Liver (tissue), 9 donors: ENCODE measurements around the gene ACLY. TPM values are rescaled to one million over a fixed set of nuclear protein-coding genes. Genes with fewer than 3 reads are reported as not detected.
"Not testable (repeated sequence)": the region's sequence is repeated elsewhere in the genome, so short reads cannot be mapped to it uniquely, and the experiment has no call there.

Experiments used
- DNase-seq: peaks from one replicate; pipeline ENCODE4 v3.0.0-alpha.2; 2017; ENCODE audit warnings: low spot score
- H3K27ac ChIP-seq, 2 donors: one replicate each; pipeline ENCODE4 v1.7.0; 2013; ENCODE audit warnings: inconsistent platforms in 2 of 2, low read length in 2 of 2, control low read depth in 1 of 2, low read depth in 1 of 2, mild to moderate bottlenecking in 1 of 2
- H3K27me3 ChIP-seq, 4 donors: one replicate each; pipeline versions ENCODE4 v1.6.1 to v1.7.0; 2013; ENCODE audit warnings: low read length in 3 of 4, inconsistent platforms in 1 of 4, mild to moderate bottlenecking in 1 of 4, moderate library complexity in 1 of 4; ENCODE audit not compliant: control insufficient read depth in 4 of 4, insufficient read depth in 4 of 4
- H3K36me3 ChIP-seq, 4 donors: one replicate each; pipeline versions ENCODE4 v1.6.1 to v1.7.0; 2013; ENCODE audit warnings: low read length in 3 of 4, mild to moderate bottlenecking in 3 of 4, low read depth in 1 of 4, moderate library complexity in 1 of 4; ENCODE audit not compliant: control insufficient read depth in 4 of 4, insufficient read depth in 3 of 4
- H3K4me1 ChIP-seq, 4 donors: one replicate each; pipeline versions ENCODE4 v1.6.1 to v1.7.0; 2013; ENCODE audit warnings: low read length in 3 of 4, mild to moderate bottlenecking in 3 of 4, moderate library complexity in 1 of 4; ENCODE audit not compliant: control insufficient read depth in 4 of 4, insufficient read depth in 4 of 4
- H3K4me3 ChIP-seq, 3 donors: one replicate each; pipeline versions ENCODE4 v1.6.1 to v1.7.0; 2013; ENCODE audit warnings: low read length in 3 of 3, control low read depth in 1 of 3, low read depth in 1 of 3, mild to moderate bottlenecking in 1 of 3
- H3K9ac ChIP-seq, 2 donors: one replicate each; pipeline ENCODE4 v1.7.0; 2013; ENCODE audit warnings: low read length in 2 of 2, mild to moderate bottlenecking in 2 of 2, moderate library complexity in 2 of 2, control low read depth in 1 of 2, low read depth in 1 of 2
- H3K9me3 ChIP-seq, 4 donors: one replicate each; pipeline versions ENCODE4 v1.6.1 to v1.7.0; 2013; ENCODE audit warnings: low read length in 3 of 4; ENCODE audit not compliant: control insufficient read depth in 4 of 4
- EGR1 ChIP-seq, 2 donors: IDR thresholded peaks; 2 replicates each; pipeline ENCODE4 v1.6.1; 2016 to 2018; ENCODE audit warnings: antibody characterized with exemption in 2 of 2, low read depth in 2 of 2
- FOXA1 ChIP-seq: IDR thresholded peaks from 2 replicates; pipeline ENCODE4 v1.6.1; 2016; ENCODE audit warnings: antibody characterized with exemption
- GABPA ChIP-seq, 2 donors: IDR thresholded peaks in 1 of 2; conservative IDR thresholded peaks in 1 of 2; 2 replicates each; pipeline ENCODE4 v1.6.1; 2016; ENCODE audit warnings: antibody characterized with exemption in 2 of 2, mild to moderate bottlenecking in 1 of 2, moderate library complexity in 1 of 2
- HNF4A ChIP-seq, 2 donors: conservative IDR thresholded peaks; 2 replicates each; pipeline ENCODE4 v1.6.1; 2016; ENCODE audit warnings: antibody characterized with exemption in 2 of 2, mild to moderate bottlenecking in 2 of 2
- HNF4G ChIP-seq: IDR thresholded peaks from 2 replicates; pipeline ENCODE4 v1.6.1; 2016; ENCODE audit warnings: antibody characterized with exemption
- JUND ChIP-seq, 2 donors: IDR thresholded peaks; 2 replicates each; pipeline ENCODE4 v1.6.1; 2016; ENCODE audit warnings: antibody characterized with exemption in 2 of 2
- NR2F2 ChIP-seq: IDR thresholded peaks from 2 replicates; pipeline ENCODE4 v1.6.1; 2016; ENCODE audit warnings: antibody characterized with exemption
- RAD21 ChIP-seq, 2 donors: IDR thresholded peaks; 2 replicates each; pipeline ENCODE4 v1.6.1; 2016; ENCODE audit warnings: antibody characterized with exemption in 2 of 2, mild to moderate bottlenecking in 2 of 2
- RXRA ChIP-seq, 2 donors: IDR thresholded peaks; 2 replicates each; pipeline ENCODE4 v1.6.1; 2017 to 2018; ENCODE audit warnings: antibody characterized with exemption in 2 of 2, mild to moderate bottlenecking in 1 of 2
- SP1 ChIP-seq: IDR thresholded peaks from 2 replicates; pipeline ENCODE4 v1.6.1; 2018; ENCODE audit warnings: antibody characterized with exemption, mild to moderate bottlenecking
- YY1 ChIP-seq: IDR thresholded peaks from 2 replicates; pipeline ENCODE4 v1.6.1; 2016; ENCODE audit warnings: antibody characterized with exemption, mild to moderate bottlenecking
- WGBS: extraction: QIAGEN DNeasy Blood & Tissue Kit; methylation state at CpG from one replicate; pipeline ENCODE4 v1.1.7; 2013; 5-methylcytosine and 5-hydroxymethylcytosine counted together
- polyA plus RNA-seq, 2 donors: library from polyadenylated mRNA; stranded (reverse) in 1 of 2; unstranded in 1 of 2; fragments of 200-250 nt in 1 of 2; fragments of >200 nt in 1 of 2; fragmentation: Nextera tagmentation in 1 of 2; extraction: Ambion mirVana in 1 of 2; gene quantifications; one replicate each; pipeline versions ENCODE4 v1.2.1 to v1.2.3, GENCODE V29; 2013 to 2015
- total RNA-seq, 2 donors: library from RNA; depleted of rRNA; stranded (reverse); fragments of >200 nt; gene quantifications; one replicate each; pipeline ENCODE4 v1.2.3, GENCODE V29; 2014
- TF ChIP-seq, protein P1 (sequence below): IDR thresholded peaks from 2 replicates; pipeline ENCODE4 v1.6.1; 2016; ENCODE audit warnings: antibody characterized with exemption
- TF ChIP-seq, protein P2 (sequence below): IDR thresholded peaks from 2 replicates; pipeline ENCODE4 v1.6.1; 2016; ENCODE audit warnings: antibody characterized with exemption
- donor health status: healthy.
- donor health status: healthy.
- donor health status: healthy.
- donor health status: healthy.
- donor health status: healthy.

The ACLY gene
- total and polyA plus RNA-seq, 4 donors: 12.1 to 133 (median 37.1) TPM

DNA sequence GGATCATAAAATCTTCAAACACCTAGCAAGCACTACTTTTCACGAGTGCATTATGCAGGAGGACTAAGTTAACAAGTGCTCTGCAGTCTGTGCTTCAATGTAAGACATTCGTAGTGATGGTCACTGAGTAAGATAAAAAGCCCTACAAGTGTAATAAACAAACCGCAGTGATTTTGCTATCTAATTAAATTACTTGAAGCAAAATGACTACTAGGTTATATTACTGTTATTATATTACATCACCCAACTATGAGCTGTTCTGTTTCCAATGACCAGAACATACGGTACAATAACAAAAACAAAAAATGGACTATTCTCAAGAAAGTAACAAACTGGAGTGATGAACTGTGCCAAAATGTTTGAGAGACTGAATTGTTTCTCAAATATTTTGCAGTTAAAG, 70.0 kb downstream of the ACLY start:
- peaks cover 3 to 9% (median 6%) of the 10 kb centered on the region in 4 donors for H3K36me3 ChIP-seq
- no peaks in the 10 kb centered on the region for H3K27me3 ChIP-seq
- no peaks in the 10 kb centered on the region for H3K9me3 ChIP-seq
- no peak overlapping the region for H3K9ac ChIP-seq
- TF ChIP-seq JUND (IDR thresholded peaks at IDR 0.05) (no peak), EGR1 (IDR thresholded peaks at IDR 0.05; ENCODE audit: low read depth in 2 of 2) (no peak), GABPA (IDR thresholded peaks at IDR 0.05 in 1 of 2, conservative IDR thresholded peaks at IDR 0.05 in 1 of 2) (no peak), RAD21 (IDR thresholded peaks at IDR 0.05) (no peak), HNF4A (conservative IDR thresholded peaks at IDR 0.05) (no peak)
- TF ChIP-seq, protein P1, sequence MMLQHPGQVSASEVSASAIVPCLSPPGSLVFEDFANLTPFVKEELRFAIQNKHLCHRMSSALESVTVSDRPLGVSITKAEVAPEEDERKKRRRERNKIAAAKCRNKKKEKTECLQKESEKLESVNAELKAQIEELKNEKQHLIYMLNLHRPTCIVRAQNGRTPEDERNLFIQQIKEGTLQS: no peak
- TF ChIP-seq, protein P2, sequence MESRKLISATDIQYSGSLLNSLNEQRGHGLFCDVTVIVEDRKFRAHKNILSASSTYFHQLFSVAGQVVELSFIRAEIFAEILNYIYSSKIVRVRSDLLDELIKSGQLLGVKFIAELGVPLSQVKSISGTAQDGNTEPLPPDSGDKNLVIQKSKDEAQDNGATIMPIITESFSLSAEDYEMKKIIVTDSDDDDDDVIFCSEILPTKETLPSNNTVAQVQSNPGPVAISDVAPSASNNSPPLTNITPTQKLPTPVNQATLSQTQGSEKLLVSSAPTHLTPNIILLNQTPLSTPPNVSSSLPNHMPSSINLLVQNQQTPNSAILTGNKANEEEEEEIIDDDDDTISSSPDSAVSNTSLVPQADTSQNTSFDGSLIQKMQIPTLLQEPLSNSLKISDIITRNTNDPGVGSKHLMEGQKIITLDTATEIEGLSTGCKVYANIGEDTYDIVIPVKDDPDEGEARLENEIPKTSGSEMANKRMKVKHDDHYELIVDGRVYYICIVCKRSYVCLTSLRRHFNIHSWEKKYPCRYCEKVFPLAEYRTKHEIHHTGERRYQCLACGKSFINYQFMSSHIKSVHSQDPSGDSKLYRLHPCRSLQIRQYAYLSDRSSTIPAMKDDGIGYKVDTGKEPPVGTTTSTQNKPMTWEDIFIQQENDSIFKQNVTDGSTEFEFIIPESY: no peak
- H3K27ac ChIP-seq: no peak overlapping the region
- 86% methylated on average over 4 of the region's 4 CpGs for WGBS
- DNase-seq: no peak
- H3K4me3 ChIP-seq: no peak overlapping the region
- H3K4me1 ChIP-seq: peaks cover 0 to 1% (median 0%) of the 10 kb centered on the region in 4 donors

DNA sequence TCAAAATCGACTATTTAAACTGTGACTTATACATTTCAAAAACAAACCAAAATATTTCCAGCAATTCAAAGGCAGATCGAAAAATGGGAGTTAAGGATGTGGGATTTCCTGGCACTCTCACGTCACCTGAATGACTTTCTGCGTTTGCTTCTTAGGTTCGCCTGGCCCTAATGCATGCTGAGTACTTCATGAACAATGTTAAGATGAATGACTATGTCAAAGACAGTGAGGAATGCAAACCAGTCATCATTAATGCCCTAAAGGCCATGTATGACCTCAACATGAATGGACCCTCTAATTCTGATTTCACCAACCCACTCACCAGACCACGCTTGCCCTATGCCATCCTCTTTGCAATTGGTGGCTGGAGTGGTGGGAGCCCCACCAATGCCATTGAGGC, 73.8 kb downstream of the ACLY start:
- WGBS: 96% methylated on average over 6 of the region's 6 CpGs
- Histone ChIP-seq H3K4me3 (no peak overlapping the region), H3K9ac (no peak overlapping the region), H3K36me3 (peaks cover 0 to 2% (median 0%) of the 10 kb centered on the region in 4 donors), H3K4me1 (no peaks in the 10 kb centered on the region), H3K27me3 (no peaks in the 10 kb centered on the region), H3K9me3 (no peaks in the 10 kb centered on the region), H3K27ac (no peak overlapping the region)
- TF ChIP-seq NR2F2 (no peak), YY1 (no peak), GABPA (IDR thresholded peaks at IDR 0.05 in 1 of 2, conservative IDR thresholded peaks at IDR 0.05 in 1 of 2) (no peak), FOXA1 (no peak), SP1 (no peak), HNF4G (no peak), RXRA (IDR thresholded peaks at IDR 0.05) (no peak), RAD21 (IDR thresholded peaks at IDR 0.05) (no peak)
- TF ChIP-seq, protein P1: no peak
- no peak for DNase-seq

DNA sequence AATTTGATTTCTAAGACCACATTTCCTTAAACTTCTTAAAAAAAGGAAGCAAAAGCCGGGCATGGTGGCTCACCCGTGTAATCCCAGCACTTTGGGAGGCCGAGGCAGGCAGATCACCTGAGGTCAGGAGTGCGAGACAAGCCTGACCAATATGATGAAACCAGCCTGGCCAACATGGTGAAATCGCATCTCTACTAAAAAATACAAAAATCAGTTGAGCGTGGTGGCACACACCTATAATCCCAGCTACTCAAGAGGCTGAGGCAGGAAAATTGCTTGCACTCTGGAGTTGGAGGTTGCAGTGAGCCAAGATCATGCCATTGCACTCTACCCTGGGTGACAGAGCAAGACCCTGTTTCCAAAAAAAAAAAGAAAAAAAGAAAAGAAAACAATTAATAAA, 78.0 kb downstream of the ACLY start:
- H3K27ac ChIP-seq, H3K9me3 ChIP-seq, H3K4me3 ChIP-seq, DNase-seq, H3K27me3 ChIP-seq, H3K36me3 ChIP-seq, H3K9ac ChIP-seq, H3K4me1 ChIP-seq: not testable (repeated sequence)
- 92% methylated on average over 6 of the region's 6 CpGs for WGBS

DNA sequence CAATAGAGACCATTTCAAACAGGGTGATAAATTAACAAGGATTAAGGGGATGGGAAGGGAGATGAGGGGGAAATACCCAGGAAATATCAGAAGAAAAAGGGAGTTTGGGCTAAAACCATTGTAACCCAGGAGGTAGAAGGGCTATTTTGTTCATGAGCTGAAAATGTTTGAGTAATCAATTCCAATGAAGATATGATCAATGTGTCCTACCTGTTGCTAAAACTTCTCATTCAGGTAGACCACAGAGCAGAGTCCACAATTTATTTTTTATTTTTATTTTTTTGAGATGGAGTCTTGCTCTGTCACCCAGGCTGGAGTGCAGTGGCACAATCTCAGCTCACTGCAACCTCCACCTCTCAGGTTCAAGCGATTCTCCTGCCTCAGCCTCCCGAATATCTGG, 79.3 kb downstream of the ACLY start:
- not testable (repeated sequence) for H3K9me3 ChIP-seq, H3K4me3 ChIP-seq, H3K9ac ChIP-seq, H3K4me1 ChIP-seq, H3K27ac ChIP-seq, H3K27me3 ChIP-seq, DNase-seq, H3K36me3 ChIP-seq
- WGBS: 100% methylated on average over 2 of the region's 2 CpGs
